ENCODE measurements around the gene DMD. TPM values are rescaled to one million over a fixed set of nuclear protein-coding genes. Genes with fewer than 3 reads are reported as not detected.
"Not testable (repeated sequence)": the region's sequence is repeated elsewhere in the genome, so short reads cannot be mapped to it uniquely, and the experiment has no call there.

The DMD gene
- polyA plus RNA-seq, 3 donors from 2014 or later = not detected

DNA sequence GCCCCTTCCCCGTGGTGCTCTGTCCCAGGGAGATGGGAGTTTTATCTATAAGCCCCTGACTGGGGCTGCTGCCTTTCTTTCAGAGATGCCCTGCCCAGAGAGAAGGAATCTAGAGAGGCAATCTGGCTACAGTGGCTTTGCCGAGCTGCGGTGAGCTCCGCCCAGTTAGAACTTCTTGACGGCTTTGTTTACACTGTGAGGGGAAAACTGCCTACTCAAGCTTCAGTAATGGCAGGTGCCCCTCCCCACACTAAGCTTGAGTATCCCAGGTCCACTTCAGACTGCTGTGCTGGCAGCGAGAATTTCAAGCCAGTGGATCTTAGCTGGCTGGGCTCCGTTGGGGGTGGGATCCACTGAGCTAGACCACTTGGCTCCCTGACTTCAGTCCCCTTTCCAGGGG is 1740.6 kb downstream of the DMD start:
- H3K36me3 Mint-ChIP-seq; DNase-seq; H3K27ac Mint-ChIP-seq; H3K4me3 Mint-ChIP-seq; H3K4me1 Mint-ChIP-seq; H3K27me3 Mint-ChIP-seq (ENCODE audit: low read depth in 3 of 3): not testable (repeated sequence)
- peaks cover 1 to 12% (median 3%) of the 10 kb centered on the region in 6 donors for H3K9me3 Mint-ChIP-seq

DNA sequence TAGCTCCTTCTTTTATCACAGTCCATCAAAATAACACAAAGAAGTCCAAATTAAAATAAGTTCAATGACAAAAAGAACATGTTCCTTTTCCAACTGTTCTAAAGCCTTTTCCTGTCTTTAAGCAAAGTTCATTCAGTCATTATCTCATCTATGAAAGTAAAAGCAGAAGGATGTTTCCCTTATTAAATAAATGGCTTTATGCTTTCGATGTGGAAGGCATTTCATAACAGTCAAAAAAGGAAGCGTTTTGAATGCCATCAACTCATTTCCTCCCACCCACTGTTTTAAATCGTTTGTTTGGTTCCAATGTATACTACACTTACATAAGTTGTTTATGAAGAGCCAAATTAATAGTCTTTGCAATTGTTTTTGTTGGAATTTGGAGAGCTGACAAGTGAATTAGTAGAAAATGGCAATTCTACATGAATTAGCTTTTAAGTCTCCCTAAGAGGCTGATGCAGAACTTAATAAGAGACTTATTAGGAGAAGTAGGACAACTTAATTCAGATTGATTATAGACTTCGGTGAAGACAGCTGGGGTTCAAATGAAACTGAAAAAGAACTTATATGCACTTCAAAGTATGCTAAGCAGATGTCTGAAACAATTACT is 1746.9 kb downstream of the DMD start:
- H3K9me3 Mint-ChIP-seq = peaks cover 0 to 6% (median 2%) of the 10 kb centered on the region in 6 donors
- no peak for DNase-seq
- no peak overlapping the region for H3K27ac Mint-ChIP-seq
- no peak overlapping the region for H3K4me3 Mint-ChIP-seq
- no peaks in the 10 kb centered on the region for H3K36me3 Mint-ChIP-seq
- H3K27me3 Mint-ChIP-seq (ENCODE audit: low read depth in 3 of 3) = peaks cover 0 to 4% (median 0%) of the 10 kb centered on the region in 3 donors
- no peaks in the 10 kb centered on the region for H3K4me1 Mint-ChIP-seq

DNA sequence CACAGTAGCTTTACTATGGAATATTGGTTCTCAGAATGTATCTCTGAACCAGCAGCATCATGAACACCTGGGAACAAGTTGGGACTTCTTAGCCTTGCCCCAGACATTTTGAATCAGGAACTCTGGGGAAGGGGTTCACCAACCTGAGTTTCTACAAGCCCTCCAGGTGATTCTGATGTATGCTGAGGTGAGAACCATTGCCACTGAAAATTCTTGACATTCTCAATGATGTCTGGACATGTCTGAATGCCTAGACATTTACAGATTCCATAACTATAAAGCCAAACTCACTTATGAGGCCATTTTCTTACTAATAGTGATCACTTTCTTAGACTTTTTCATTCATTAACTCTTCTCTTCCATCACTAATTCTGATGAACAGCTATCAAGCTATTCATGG is 1750.1 kb downstream of the DMD start:
- no peaks in the 10 kb centered on the region for H3K4me1 Mint-ChIP-seq
- H3K27ac Mint-ChIP-seq = no peak overlapping the region
- peaks cover 0 to 1% (median 0%) of the 10 kb centered on the region in 3 donors for H3K27me3 Mint-ChIP-seq (ENCODE audit: low read depth in 3 of 3)
- no peaks in the 10 kb centered on the region for H3K36me3 Mint-ChIP-seq
- H3K4me3 Mint-ChIP-seq = no peak overlapping the region
- no peak for DNase-seq
- peaks cover 0 to 3% (median 0%) of the 10 kb centered on the region in 6 donors for H3K9me3 Mint-ChIP-seq

- H3K36me3 Mint-ChIP-seq = no peaks in the 10 kb centered on the region
- H3K27me3 Mint-ChIP-seq (ENCODE audit: low read depth in 3 of 3) = peaks cover 0 to 1% (median 0%) of the 10 kb centered on the region in 3 donors
- DNase-seq = no peak
- no peak overlapping the region for H3K27ac Mint-ChIP-seq
- H3K9me3 Mint-ChIP-seq = peaks cover 0 to 3% (median 0%) of the 10 kb centered on the region in 6 donors
- H3K4me3 Mint-ChIP-seq = no peak overlapping the region
- H3K4me1 Mint-ChIP-seq = no peaks in the 10 kb centered on the region
Observed at GRCh38 chrX:31459361-31459760, 1752.0 kb downstream of the DMD start.

DNA sequence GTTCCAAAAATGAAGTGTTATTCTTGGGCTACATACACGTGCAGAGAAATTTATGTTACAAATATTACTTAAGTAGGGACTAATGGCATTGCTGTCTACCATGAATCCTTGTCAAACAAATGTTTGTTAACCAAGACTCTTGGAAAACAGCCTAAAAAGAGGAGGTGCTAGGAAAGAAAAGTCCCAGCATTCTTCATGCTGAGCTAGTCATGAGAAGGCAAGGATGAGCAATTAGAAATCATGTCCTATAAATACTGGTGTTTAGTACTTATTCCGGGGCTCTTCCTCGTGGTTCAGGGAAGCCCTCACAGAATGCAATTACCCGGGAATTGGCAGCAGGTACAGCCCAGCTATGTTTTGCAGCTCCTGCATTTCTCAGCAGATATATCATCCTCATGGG is 1761.4 kb downstream of the DMD start:
- Mint-ChIP-seq H3K9me3 (peaks cover 0 to 5% (median under 1%) of the 10 kb centered on the region in 6 donors), H3K4me1 (no peaks in the 10 kb centered on the region), H3K4me3 (no peak overlapping the region), H3K27me3 (ENCODE audit: low read depth in 3 of 3) (peaks cover 0 to 9% (median 3%) of the 10 kb centered on the region in 3 donors), H3K27ac (no peak overlapping the region), H3K36me3 (no peaks in the 10 kb centered on the region)
- no peak for DNase-seq

DNA sequence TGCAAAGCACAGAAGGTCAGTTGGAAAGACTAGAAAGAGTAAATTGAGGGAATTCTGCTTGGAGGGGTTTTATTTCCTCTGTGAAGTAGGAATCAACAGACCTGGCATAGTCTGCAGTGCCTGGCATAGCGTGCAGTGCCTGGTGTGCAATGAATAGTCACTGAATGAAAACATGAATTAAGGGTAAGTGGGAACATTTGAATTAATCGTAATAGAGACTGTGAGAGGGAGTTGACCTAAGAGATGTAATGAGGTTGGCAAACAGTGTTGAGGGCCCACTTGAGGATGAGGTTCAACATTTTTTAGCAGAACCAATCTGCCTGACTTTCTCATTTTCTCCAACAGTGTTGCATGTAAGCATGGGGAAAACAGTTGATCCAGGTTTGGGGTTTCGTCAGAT is 1762.3 kb downstream of the DMD start:
- no peak overlapping the region for H3K27ac Mint-ChIP-seq
- H3K36me3 Mint-ChIP-seq = no peaks in the 10 kb centered on the region
- H3K27me3 Mint-ChIP-seq (ENCODE audit: low read depth in 3 of 3) = peaks cover 0 to 9% (median 3%) of the 10 kb centered on the region in 3 donors
- no peaks in the 10 kb centered on the region for H3K4me1 Mint-ChIP-seq
- DNase-seq = no peak
- peaks cover 0 to 5% (median under 1%) of the 10 kb centered on the region in 6 donors for H3K9me3 Mint-ChIP-seq
- no peak overlapping the region for H3K4me3 Mint-ChIP-seq

DNA sequence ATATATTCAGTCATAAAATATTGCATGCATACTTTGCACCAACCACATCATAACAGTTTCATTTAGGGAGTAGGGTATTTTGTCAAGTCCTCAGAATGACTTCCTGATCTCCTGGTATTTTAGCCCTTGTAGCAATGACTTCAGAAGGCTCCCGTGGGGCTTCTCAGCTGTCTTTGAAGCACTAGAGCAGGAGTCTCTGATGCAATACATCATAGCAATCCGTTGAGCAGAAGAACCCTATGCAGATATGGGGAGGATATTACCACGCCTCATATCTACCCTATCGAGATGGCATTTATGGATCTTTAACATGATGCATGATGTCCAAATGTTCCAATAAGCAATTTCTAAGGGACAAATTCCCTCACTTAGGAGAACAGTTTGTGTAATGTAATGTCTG is 1765.8 kb downstream of the DMD start:
- H3K9me3 Mint-ChIP-seq = peaks cover 0 to 5% (median 0%) of the 10 kb centered on the region in 6 donors
- peaks cover 0 to 7% (median 0%) of the 10 kb centered on the region in 3 donors for H3K27me3 Mint-ChIP-seq (ENCODE audit: low read depth in 3 of 3)
- no peak for DNase-seq
- no peaks in the 10 kb centered on the region for H3K36me3 Mint-ChIP-seq
- H3K4me1 Mint-ChIP-seq = no peaks in the 10 kb centered on the region
- H3K27ac Mint-ChIP-seq = no peak overlapping the region
- no peak overlapping the region for H3K4me3 Mint-ChIP-seq

DNA sequence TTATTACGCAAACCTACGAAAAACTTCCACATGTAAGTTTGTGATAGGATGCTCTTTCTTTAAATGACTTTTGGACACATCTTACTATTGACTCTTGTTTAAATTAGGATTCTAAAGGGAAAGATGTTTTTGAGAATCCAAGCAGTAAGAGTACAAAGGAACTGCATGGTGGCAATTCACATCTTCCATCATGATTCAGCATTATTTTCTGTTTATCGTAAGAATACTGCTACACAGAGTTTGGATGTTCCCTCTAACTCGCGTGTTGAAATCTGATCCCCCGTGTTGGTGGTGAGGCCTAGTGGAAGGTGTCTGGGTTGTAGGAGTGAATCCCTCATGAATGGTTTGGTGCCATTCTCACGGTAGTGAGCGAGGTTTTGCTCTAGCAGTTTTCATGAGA is 1767.7 kb downstream of the DMD start:
- Mint-ChIP-seq H3K36me3 (no peaks in the 10 kb centered on the region), H3K27ac (no peak overlapping the region), H3K4me3 (no peak overlapping the region), H3K4me1 (no peaks in the 10 kb centered on the region), H3K9me3 (peaks cover 0 to 5% (median 0%) of the 10 kb centered on the region in 6 donors), H3K27me3 (ENCODE audit: low read depth in 3 of 3) (peaks cover 0 to 4% (median 0%) of the 10 kb centered on the region in 3 donors)
- no peak for DNase-seq

DNA sequence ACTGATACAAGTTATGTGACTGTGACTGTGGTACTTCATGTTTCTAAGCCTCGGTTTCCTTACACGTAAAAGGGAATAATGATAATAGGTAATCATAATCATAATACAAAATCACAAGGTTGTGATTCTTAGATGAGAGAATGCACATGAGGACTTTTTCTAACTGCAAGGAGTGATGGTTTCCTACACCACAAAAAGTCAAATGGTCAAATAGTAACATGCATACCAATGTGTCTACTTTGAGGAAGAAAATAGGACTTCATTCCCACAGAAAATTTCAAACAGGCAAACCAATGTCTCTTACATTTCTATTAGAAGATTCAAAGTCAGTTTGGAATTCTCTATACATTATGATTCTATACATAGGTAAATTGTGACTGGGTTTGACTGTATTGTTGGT is 1770.8 kb downstream of the DMD start:
- Mint-ChIP-seq H3K36me3 (no peaks in the 10 kb centered on the region), H3K9me3 (peaks cover 0 to 7% (median 0%) of the 10 kb centered on the region in 6 donors), H3K4me1 (no peaks in the 10 kb centered on the region), H3K27me3 (ENCODE audit: low read depth in 3 of 3) (no peaks in the 10 kb centered on the region), H3K27ac (no peak overlapping the region), H3K4me3 (no peak overlapping the region)
- DNase-seq = no peak

- Mint-ChIP-seq H3K4me3 (no peak overlapping the region), H3K36me3 (no peaks in the 10 kb centered on the region), H3K4me1 (no peaks in the 10 kb centered on the region), H3K9me3 (peaks cover 0 to 4% (median 0%) of the 10 kb centered on the region in 6 donors), H3K27me3 (ENCODE audit: low read depth in 3 of 3) (no peaks in the 10 kb centered on the region), H3K27ac (no peak overlapping the region)
- DNase-seq = no peak
Observed at GRCh38 chrX:31436424-31436823, 1774.9 kb downstream of the DMD start.

DNA sequence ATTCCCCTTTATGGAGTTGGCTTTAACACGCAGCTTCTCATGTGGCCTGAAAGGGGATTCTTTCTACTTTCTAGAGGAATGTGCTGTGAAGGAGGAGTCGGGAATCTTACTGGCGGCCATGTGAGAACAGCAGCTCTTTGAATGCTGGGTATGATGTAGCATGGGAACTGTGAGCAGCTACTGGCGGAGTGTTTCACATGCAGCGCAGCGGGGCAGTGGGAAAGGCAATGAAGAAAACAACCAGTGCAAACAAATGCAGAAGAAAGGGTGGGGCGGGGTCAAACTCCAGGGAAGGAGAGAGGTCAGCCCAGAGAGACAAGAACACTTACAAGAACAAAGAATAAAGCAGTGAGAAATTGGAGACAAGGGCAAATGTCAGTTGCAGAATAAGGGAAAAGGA is 1775.8 kb downstream of the DMD start:
- Mint-ChIP-seq H3K27me3 (ENCODE audit: low read depth in 3 of 3) (no peaks in the 10 kb centered on the region), H3K9me3 (peaks cover 0 to 4% (median 0%) of the 10 kb centered on the region in 6 donors), H3K36me3 (no peaks in the 10 kb centered on the region)

GRCh38 chrX:31433856-31434255 is 1777.5 kb downstream of the DMD start:
- no peak for DNase-seq
- H3K9me3 Mint-ChIP-seq = peaks cover 0 to 4% (median 0%) of the 10 kb centered on the region in 6 donors
- H3K4me1 Mint-ChIP-seq = no peaks in the 10 kb centered on the region
- peaks cover 0 to 3% (median 1%) of the 10 kb centered on the region in 3 donors for H3K27me3 Mint-ChIP-seq (ENCODE audit: low read depth in 3 of 3)
- H3K4me3 Mint-ChIP-seq = no peak overlapping the region
- no peaks in the 10 kb centered on the region for H3K36me3 Mint-ChIP-seq
- H3K27ac Mint-ChIP-seq = no peak overlapping the region

More for the DNA sequence above, 1775.8 kb downstream of the DMD start:
- Mint-ChIP-seq H3K4me1 (no peaks in the 10 kb centered on the region), H3K27ac (no peak overlapping the region), H3K4me3 (no peak overlapping the region)
- no peak for DNase-seq

DNA sequence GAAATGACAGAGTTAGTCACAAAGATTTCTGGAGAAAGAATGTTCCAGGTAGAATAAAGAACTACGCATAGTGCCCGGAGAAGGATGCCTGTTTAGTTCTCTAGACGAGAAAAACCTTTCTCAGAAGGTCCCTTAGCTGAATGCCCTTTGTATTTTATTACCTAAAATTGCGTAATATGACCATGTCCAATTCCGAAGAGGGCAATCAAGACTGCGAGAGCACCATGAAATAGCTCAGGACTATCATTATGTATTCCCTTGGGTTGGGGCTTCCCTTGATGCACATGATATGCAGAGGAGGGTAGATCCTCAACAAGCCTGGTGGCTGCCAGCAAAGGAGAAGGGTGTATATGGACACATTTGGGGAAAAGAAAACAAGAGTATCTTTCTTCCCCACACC is 1781.4 kb downstream of the DMD start:
- Mint-ChIP-seq H3K27ac (no peak overlapping the region), H3K4me1 (no peaks in the 10 kb centered on the region), H3K27me3 (ENCODE audit: low read depth in 3 of 3) (peaks cover 0 to 3% (median 1%) of the 10 kb centered on the region in 3 donors), H3K4me3 (no peak overlapping the region), H3K9me3 (peaks cover 0 to 5% (median 0%) of the 10 kb centered on the region in 6 donors), H3K36me3 (no peaks in the 10 kb centered on the region)
- no peak for DNase-seq

DNA sequence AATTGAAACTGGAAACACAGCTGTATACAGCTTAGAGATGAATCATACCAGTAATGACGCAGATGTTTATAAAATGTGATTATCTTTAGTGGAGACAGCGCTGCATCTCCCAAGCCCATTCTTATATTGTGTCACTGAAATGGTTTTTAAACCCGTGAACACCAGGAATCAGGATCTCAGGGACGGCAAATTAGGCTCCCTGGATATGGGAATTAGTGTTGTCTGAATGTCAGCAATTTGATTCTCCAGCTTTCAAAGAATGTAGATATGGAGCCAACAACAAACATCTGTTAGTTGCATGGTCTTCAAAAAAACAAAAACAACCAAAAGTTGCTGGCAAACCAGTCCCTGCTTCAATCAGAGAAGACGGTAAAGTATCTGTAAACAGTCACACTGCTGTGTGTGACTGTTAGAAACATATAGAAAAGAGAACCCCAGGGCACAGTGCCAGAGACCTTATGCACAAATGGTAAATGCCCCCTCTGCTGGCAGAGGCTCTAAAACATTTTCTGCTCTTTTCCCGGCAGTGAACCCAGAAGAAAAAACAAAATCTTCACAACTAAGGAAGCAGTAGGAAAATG is 1787.7 kb downstream of the DMD start:
- no peak for DNase-seq
- H3K4me3 Mint-ChIP-seq = no peak overlapping the region
- H3K4me1 Mint-ChIP-seq = no peaks in the 10 kb centered on the region
- H3K9me3 Mint-ChIP-seq = peaks cover 0 to 5% (median 0%) of the 10 kb centered on the region in 6 donors
- H3K36me3 Mint-ChIP-seq = no peaks in the 10 kb centered on the region
- no peaks in the 10 kb centered on the region for H3K27me3 Mint-ChIP-seq (ENCODE audit: low read depth in 3 of 3)
- no peak overlapping the region for H3K27ac Mint-ChIP-seq

DNA sequence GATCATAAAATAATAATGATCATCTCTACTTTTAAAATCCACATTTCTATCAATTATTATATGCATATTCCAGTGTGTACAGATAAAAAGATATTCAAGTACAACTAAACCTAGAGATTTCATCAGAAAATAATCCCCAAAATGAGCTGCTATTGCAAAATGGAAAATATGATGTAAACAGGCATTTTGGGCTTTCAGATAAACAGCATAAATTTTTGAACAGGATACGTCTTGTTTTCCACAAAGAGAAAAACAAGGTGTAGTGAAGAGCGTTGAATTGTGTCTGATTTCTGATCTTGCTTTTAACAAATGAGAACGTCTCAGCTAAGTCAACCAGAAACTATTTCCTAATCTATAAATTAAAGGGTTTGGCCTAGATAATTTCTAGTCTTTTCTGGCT is 1789.9 kb downstream of the DMD start:
- H3K4me1 Mint-ChIP-seq = no peaks in the 10 kb centered on the region
- peaks cover 0 to 4% (median 0%) of the 10 kb centered on the region in 6 donors for H3K9me3 Mint-ChIP-seq
- no peak overlapping the region for H3K4me3 Mint-ChIP-seq
- no peaks in the 10 kb centered on the region for H3K27me3 Mint-ChIP-seq (ENCODE audit: low read depth in 3 of 3)
- no peak overlapping the region for H3K27ac Mint-ChIP-seq
- DNase-seq = no peak
- no peaks in the 10 kb centered on the region for H3K36me3 Mint-ChIP-seq

Data from immature natural killer cell (primary cell).